Activated gamma-delta T cell (primary cell): ENCODE results near the gene RNU1-1.
"Not testable (repeated sequence)": the region's sequence is repeated elsewhere in the genome, so short reads cannot be mapped to it uniquely, and the experiment has no call there.

Experiments
- DNase-seq: peaks from one replicate; lab custom pipeline; 2025; lab: John Stamatoyannopoulos, UW

RNU1-1 gene

DNA sequence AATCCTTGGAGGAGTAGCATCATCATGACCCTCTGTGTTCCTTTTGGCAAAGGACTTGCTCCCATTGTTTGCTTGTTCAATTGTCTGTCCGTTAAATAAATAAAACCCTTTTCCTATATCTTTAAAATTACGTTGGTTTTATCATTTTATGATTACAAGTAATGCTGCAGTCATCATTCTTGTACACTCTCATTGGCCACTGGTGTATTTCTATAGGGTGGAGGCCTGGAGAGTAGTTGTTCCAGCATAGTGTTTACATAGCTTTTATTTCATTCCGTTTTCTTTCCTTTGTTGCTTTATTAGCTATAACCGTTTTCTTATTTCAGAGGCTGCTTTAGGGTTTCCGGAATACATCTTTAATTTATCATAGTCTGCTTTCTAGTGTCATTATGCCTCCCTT is 7.6 kb upstream of the RNU1-1 start:
- DNase-seq, result not testable (repeated sequence)

DNA sequence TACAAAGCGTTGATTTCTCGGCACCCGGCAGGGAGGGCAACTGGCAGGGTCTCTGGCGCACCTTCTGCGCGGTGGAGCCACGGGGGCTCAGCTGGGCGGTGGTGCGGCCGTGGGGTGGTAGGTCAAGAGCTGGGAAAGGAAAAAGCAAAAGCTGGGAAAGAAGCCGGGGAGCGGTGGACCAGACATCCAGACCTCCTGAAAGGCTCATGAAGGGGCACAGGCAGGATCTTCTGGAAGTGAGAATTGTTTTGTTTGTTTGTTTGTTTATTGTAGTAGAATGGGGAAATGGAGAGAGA is 7.2 kb upstream of the RNU1-1 start:
- DNase-seq, result no peak

DNA sequence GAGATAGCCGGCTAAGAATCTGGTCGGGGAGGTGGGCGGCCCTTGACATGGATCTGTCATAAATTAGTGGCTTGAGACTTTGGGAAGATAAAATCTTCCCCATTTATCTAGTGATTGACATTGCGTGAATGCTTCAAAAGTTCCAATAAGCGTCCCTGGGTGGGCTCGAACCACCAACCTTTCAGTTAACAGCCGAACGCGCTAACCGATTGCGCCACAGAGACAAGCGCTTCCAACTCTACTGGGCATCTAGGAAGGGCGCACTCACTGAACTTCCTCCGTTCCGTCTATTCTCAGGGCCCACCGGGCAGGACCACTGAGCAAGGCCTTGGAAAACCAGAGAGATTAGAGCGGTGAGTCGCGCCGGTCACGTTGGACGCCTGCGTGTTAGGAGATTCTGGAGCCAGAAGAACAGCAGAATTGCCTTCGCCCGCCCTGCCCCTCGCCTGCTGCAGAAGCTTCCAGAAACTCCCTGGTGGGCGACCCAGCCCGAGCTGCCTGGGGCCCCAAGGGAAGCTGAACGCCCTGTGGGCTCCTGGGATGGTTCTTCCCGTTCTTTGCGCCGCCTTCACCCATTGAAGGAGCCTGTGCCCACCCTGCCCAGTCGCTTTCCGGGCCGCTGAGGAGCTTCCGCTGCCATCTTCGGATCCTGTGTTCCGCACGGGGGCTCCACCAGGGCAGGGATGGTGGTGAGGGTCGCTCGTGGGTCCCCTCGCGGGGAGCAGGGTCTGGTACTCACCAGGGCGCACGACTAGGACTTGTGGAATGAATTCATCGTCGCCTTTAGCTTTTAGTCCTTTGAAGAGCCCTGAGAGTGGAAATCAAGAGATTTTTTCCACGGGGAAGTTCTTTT is 6.6 kb upstream of the RNU1-1 start:
- not testable (repeated sequence) for DNase-seq

DNA sequence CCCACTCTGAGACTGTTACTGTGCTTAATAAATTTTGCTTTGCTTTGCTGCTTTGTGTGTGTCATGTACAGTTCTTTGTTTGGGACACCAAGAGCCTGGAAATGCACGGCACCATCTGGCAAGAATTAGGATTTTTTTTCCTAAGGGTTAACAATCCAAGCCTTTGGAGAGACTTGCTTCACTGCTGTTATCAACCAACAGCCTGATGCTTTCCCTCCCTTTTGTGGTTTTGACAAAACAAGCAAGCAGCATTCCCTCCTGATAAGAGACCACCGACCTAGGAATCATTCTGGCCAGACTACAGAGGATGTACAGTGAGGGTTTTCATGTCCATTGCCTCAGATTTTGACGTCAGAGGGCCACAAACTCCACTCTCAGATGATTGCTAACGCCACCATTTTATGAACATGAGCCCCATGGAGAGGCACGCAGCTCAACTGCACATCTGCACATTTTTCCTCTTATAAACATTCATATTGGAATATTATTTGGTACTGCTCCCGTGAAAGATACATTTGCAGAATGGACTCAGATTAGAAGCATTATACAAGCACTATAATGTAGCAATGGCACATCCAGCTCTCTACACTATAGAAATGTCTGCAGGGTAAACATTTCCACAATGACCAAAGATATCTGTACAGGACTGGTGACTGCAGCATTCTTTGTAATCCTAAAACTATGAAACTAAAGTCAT is 5.3 kb upstream of the RNU1-1 start:
- not testable (repeated sequence) for DNase-seq

DNA sequence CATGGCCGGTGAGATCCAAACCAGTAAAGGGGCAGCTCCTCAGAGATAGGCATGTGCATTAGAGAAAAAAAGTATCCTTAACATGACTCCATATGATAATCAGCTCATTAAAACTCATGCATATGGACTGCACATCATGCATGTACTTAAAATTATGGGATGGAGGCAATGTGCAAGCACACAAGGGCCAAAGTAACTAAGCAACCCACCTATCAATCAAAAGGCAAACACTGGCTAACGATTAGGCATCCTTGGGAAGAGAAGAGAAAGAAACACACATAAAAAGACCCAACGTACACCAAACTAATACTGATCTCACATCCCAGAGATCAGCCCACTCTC is 4.8 kb upstream of the RNU1-1 start:
- DNase-seq, result not testable (repeated sequence)

DNA sequence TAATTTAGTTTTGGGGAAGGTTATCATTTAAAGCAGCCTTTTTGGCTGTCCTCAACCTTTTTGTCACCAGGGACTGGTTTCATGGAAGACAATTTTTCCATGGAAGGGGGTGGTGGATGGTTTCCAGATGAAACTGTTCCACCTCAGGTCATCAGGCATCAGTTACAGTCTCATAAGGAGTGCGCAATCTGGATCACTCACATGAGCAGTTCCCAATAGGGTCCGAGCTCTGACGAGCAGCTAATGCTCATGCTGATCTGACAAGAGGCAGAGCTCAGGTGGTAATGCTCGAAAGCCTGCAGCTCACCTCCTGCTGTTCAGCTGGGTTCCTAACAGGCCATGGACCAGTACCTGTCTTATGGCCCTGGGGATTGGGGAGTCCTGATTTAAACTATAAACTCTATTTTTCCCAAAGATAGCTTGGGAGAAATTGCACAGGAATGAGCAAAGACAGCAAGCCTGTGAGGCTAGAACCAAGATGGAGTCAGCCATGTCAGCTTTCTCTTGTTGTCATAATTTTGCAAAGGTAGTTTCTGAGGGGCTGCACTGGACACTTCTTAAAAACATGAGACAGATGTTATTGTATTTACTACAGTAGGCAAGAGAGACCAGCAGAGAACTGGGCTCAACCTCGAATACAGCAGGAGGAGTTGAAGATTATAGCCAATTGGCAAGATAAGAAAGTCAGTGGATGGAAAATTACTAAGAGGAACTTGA is 2.8 kb upstream of the RNU1-1 start:
- not testable (repeated sequence) for DNase-seq

DNA sequence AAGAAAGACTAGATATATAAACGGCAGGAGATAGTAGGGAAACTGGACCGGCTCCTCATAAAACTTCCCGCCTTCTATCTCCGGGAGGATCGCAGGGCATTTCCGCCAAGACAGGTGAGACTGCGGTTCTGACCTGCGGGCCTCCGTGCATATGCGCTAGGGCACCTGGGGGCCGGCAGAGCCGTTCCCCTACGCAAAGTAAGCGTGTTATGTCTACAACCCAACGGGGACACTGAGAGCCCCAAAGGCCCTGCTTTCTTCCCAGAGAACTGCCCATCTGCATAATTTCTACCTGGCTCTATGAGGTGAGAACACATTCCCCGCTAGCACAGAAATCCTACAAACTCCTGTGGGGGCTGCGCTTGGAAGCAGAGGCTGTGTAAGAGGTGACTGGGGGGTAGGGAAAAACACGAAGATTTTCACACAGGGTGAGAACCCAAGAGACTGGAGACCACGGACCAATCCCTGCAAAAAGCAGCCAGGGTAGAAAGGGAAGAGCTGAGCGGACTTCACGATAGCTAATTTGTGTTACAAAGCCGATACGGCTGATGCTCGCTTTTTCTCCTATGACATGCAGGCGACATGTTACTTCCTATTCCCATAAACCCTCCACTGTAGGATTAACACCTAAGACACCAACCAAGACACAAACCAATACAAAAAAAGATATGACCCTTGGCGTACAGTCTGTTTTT is 526 bp downstream of the RNU1-1 start:
- DNase-seq, result not testable (repeated sequence)

DNA sequence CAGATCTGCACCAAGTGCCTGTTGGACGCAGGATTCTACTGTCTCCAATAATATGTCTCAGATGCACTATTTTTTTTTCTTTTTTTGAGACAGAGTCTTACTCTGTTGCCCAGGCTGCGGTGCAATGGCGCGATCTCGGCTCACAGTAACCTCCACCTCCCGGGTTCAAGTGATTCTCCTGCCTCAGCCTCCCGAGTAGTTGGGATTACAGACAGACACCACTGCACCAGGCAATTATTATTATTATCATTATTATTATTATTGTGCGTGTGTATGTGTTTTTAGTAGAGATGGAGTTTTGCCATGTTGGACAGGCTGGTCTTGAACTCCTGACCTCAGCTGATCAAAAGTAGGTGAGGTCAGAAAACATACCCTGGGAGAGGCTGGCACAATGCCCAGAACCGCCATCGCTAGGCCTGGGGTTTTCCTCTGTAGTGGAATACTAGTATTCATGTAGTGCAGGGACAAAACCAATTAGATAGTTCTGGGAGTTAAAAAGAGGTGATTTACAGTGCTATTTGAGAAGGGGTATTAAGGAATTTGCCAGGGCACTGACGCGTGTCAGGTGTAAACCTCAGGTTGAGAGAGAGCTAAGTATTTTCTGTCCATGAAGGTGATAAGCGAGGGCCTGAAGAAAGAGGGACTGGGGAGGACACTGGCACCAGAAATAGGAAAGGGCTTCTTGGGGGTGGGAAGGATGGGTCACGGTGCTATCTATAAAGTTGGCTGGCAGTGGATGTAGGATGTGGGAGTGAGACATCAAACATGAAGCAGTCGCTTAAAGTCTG is 1.3 kb downstream of the RNU1-1 start:
- not testable (repeated sequence) for DNase-seq

DNA sequence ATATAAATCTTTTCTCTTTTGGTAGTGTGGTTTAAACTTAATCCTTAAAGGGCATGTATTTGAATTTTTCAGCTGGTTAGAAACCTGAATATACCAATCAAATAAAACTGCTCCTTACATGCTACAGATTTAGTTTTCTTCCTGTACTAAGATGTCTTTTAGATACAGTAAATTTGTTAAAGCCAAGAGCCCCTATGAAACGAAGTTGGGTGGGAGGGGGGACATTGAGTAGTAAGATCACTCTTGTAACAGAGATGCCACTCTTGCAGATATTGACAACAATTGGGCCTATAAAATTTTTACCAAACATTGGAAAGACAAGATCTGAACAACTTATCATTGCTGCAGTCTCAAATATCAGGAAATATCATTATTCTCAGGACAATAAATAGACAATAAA is 2.2 kb downstream of the RNU1-1 start:
- DNase-seq, result not testable (repeated sequence)

DNA sequence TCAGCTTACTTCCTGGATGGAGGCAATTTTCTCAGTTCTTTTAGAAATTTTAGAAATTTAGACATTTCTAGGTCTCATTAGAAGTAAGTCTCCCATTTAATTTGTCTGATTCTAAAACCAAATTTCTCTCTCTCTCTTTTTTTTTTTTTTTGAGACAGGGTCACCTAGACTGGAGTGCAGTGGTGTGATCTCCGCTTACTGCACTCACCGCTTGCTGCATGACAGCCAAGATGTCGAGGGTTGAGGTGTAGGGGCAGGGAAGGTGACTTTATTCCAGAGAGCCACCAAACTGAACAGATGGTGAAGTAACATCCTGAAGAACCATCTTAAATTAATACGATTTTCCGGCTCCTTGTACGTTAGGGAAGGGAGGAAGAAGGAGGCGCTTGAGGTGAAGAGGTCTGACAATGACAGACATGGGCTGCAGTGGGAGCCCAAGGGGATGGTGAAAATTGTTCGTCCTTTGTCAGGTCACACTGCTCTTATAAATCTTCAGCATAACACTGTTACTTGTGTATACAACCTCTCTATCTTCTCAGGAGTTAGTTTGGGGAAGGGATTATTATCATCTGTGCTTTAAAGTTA is 5.1 kb downstream of the RNU1-1 start:
- not testable (repeated sequence) for DNase-seq

DNA sequence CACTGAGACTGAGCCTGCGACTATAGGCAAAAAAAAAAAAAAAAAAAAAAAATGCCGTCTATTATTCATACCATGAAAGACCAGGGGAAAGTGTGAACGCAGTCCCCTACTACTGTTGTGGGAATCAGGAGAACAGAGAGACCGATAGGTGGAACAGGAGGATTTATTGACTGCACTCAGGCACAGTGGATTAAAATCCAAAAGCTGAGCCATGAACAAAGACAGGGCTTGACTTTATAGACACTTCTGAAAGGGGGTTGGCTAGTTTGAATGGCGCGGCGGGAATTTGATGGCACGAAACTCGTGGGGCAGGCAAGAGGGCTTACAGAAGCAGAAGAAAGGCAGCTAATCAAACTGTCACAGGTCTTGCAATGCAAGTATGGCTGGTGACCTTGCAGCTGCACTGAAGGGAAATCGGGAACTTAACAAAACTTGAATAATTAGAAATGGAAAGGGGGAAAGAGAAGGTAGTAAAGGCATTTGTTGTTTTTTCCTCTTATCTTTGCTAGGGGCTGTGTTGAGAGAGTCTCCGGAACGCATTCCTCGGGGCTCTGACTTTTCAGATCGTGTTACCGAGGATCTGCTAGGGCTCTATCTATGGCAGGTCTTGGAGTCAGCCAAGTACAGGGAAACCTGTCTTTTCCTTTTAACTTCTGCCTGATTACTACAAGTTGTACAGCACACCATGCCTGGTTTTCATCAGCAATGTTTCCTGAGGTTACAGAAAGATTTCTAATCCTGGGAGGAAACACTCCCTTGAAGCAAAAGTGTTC is 7.5 kb downstream of the RNU1-1 start:
- DNase-seq, result not testable (repeated sequence)

DNA sequence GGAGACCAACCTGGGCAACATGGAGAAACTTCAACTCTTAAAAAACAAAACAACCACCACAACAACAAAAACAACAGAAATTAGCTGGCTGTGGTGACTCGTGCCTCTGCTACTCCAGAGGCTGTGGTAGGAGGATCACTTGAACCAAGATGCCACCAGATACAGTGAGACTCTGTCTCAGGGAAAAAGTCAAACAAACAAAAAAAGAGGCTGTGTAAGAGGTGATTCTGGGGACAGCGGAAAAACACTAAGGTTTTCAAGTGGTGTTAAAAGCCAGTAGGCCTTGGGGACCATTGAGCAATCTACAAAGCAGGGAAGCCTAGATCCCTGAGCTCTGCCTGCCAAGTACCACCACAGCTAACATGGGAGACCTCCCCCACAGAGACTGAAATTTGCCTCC is 8.2 kb downstream of the RNU1-1 start:
- DNase-seq, result not testable (repeated sequence)

DNA sequence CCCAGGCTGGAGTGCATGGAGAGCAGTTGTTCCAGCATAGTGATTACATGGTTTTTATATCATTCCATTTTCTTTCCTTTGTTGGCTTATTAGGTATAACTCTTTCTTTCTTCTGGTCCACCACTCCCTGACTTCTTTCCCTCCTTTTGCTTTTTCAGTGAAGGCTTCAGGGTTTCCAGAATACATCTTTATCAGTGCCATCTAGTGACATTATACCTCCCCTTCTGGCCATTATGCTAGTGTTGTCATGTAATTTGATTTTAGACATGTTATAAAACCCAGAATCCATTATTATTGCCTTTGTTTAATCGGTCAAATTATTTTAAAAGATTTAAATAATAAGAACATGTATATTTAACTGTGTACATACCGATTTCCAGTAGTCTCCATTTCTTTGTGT is 10.6 kb downstream of the RNU1-1 start:
- DNase-seq, result no peak

DNA sequence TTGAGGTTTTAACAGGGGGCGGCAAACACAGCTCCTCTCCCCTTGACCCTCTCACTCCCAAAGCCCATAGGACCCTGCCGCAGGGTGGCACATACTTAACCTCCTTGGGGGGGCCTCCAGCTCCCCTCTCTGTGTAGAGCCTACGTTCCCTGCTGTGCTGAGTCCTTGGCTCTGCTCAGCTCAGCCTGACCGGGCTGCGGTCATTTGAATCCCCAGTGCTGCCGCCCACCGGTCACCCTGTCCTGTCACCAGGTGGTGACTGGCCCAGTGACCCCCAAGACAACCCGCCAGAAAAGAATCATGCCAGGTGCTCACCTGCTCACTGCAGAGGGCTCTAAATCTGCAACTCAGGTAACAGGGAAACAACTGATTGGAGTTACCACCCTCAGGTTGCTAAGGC is 12.6 kb downstream of the RNU1-1 start:
- DNase-seq, result not testable (repeated sequence)

DNA sequence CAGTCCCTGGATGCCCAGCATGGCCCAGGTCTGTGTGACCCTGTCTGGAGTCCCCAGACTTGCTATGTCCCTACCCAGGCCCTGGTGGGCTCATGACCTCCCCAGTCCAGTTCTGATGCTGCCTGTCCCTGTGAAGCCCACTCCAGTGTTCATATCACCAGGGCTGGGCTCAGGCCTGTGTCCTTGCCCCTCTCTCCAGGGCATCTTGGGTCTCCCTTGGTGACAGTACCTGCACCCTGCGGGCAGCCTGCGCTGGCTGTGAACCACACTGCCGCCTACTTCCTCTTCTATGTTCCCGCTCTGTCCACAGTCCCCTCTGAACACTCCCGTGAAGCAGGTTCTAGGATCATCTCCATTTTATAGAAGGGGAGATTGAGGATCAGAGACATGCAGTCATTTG is 13.1 kb downstream of the RNU1-1 start:
- DNase-seq, result not testable (repeated sequence)

DNA sequence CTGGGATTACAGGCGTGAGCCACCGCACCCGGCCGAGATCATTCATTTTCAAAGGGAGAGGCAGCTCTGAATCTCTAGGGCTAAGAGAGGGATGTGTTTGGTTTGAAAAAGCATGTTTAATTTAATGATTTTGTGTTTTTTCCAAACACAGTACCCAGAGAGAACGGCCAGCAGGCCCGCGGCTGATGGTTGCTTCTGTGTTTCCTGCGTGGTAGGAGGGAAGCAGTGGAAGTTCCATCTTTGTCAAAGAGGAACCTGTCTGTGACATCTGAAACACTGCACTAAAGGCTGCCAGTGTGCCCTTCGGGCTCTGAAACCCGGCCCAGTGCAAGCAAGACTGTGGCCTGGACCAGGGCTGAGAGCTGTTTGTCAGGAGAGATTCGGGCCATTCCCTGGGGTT is 13.6 kb downstream of the RNU1-1 start:
- DNase-seq, result not testable (repeated sequence)

DNA sequence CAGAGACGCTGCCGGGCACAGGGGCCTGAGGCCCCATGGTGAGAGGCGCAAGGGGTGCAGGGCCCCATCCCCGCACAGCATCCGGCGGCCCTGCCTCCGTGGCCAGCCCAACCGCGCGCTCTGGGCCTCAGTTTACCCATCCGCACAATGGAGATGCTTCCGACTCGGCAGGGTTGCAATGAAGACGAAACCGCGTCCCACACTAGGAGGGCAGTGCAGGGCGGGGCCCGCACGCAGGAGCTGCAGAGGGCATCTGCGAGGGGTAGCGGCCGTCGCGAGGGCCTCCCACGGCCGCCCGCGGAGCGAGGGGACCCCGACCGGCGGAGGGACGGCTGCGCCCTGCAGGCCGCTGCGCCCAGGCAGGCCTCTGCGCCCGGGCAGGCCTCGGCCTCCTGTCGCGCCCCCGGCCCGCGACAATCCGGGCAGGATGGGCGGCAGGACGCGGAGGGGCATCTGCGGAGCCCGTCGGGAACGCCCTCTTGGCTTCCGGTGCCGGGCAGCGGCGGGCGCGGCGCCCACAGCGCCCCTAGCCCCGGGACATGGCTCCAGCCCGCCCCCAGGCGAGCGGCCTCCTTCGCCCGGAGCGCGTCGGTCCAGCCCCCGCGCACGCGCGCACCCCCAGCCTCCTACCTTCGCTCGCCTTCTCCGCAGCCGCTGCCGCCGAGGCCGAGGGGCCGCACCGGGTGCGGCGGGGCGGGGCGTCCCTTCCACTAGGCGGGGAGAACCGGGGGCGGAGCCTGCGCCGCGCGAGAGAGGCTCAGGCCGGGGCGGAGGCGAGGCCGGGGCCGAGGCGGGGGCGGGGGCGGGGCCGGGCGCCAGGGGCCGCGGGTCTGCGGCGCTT is 15.3 kb downstream of the RNU1-1 start:
- peak; percentile 80 for DNase-seq

DNA sequence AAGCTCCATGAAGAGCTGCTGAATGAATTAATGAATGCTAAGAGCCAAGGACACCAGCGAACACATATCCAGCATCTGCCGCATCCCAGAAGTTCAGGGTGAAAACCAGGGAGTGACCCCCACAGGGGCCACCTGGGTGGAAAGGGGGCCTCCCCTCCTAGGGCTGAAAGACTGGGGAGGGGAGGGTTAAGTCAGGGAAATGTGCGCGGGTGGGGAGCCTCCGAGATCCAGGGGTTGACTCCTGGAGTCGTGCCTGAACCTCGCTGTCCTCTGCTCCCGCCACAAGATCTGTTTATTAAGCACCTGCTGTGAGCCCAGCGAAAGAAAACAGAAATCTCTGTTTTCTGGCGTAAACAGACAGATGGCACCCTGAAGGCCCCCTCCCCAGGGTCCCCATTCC is 16.0 kb downstream of the RNU1-1 start:
- DNase-seq, result not testable (repeated sequence)

DNA sequence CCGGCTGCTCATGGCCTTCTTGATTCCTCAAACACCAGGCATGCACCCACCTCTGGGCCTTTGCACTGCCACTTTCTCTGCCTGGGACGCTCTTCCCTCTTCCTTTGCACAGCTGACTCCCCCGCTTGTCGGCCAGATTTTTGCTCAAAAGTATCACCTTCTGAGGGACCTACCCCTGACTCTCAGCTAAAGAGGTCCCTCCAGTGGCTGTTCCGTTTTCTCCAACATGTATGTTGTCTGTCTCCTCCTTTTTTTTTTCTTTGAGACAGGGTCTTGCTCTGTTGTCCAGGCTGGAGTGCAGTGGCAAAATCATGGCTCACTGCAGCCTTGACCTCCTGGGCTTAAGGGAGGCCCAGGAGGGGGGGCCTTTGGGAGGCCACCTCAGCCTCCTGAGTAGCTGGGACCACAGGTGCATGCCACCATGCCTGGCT is 16.6 kb downstream of the RNU1-1 start:
- DNase-seq, result not testable (repeated sequence)
